Endothelial cell of umbilical vein (primary cell): ENCODE results near the gene GVQW3. TPM values are rescaled to one million over a fixed set of nuclear protein-coding genes. Genes with fewer than 3 reads are reported as not detected.

Experiments
- BruUV-seq: library from RNA; stranded (reverse); fragments of 400-500 nt; replicated peaks from 2 replicates; lab custom pipeline; 2021; lab: Mats Ljungman, UMichigan
- CTCF ChIA-PET: fragments of 300-600, 350-600 bp; sonication (Branson Sonifier 250); formaldehyde crosslinking; loops from one replicate; lab custom pipeline; 2021; ENCODE audit warnings: antibody characterized with exemption, inconsistent platforms; lab: Charles Lee
- POLR2A ChIA-PET: fragments of 300-600, 350-600 bp; sonication (Branson Sonifier 250); formaldehyde crosslinking; loops from one replicate; lab custom pipeline; 2021; ENCODE audit warnings: antibody characterized with exemption, inconsistent platforms; lab: Charles Lee
- DNase-seq: peaks from one replicate; pipeline ENCODE4 v3.0.0-alpha.2; 2011; ENCODE audit warnings: low read depth, low spot score
- FAIRE-seq: peaks from 2 replicates; lab custom pipeline; 2011; peaks lifted over from hg19 to GRCh38; lab: Jason Lieb, UNC
- H2AFZ ChIP-seq: 2 replicates; pipeline ENCODE4 v1.6.0; 2012; ENCODE audit warnings: low read depth, low read length, control low read depth, inconsistent platforms
- H3K27ac ChIP-seq: 2 replicates; pipeline ENCODE4 v1.5.1; 2011; ENCODE audit warnings: low read depth, mild to moderate bottlenecking, control low read depth, low read length, moderate library complexity; ENCODE audit not compliant: insufficient read depth
- H3K27me3 ChIP-seq, 2 experiments: 2 replicates each; pipeline versions ENCODE4 v1.6.0 to v1.6.1; 2011; ENCODE audit warnings: low read length in 2 of 2, mixed read lengths in 1 of 2; ENCODE audit not compliant: control insufficient read depth in 2 of 2, insufficient read depth in 2 of 2
- H3K36me3 ChIP-seq, 2 experiments: 2 replicates in 1 of 2; 3 replicates in 1 of 2; pipeline ENCODE4 v1.5.1; 2011; ENCODE audit warnings: low read length in 2 of 2, mild to moderate bottlenecking in 1 of 2, moderate library complexity in 1 of 2; ENCODE audit not compliant: control insufficient read depth in 2 of 2, insufficient read depth in 2 of 2; ENCODE audit errors: extremely low read depth in 1 of 2
- H3K4me1 ChIP-seq: 3 replicates; pipeline ENCODE4 v1.5.1; 2011; ENCODE audit warnings: mild to moderate bottlenecking, low read length; ENCODE audit not compliant: control insufficient read depth, insufficient read depth; ENCODE audit errors: extremely low read depth
- H3K4me2 ChIP-seq: 2 replicates; pipeline ENCODE4 v1.6.1; 2011; ENCODE audit warnings: low read length, control low read depth, mixed read lengths; ENCODE audit not compliant: insufficient read depth
- H3K4me3 ChIP-seq, 3 experiments: fragments of 200-600 bp in 1 of 3; sonication (generic), shearing (Covaris generic) in 1 of 3; replicated peaks in 1 of 3; 2 replicates each; pipeline ENCODE4 v1.5.1; 2011 to 2016; ENCODE audit warnings: control low read depth in 3 of 3, low read length in 3 of 3, mild to moderate bottlenecking in 2 of 3, inconsistent platforms in 1 of 3, low read depth in 1 of 3, moderate library complexity in 1 of 3; ENCODE audit not compliant: insufficient read depth in 1 of 3
- H3K79me2 ChIP-seq: 2 replicates; pipeline ENCODE4 v1.6.0; 2012; ENCODE audit warnings: low read length, inconsistent platforms; ENCODE audit not compliant: control insufficient read depth, insufficient read depth
- H3K9ac ChIP-seq: replicated peaks from 2 replicates; pipeline ENCODE3; 2011; ENCODE audit warnings: low read length, control low read depth; ENCODE audit not compliant: insufficient read depth; ENCODE audit errors: extremely low read depth
- H3K9me1 ChIP-seq: replicated peaks from 3 replicates; pipeline ENCODE4 v1.6.0; 2011; ENCODE audit warnings: mild to moderate bottlenecking, low read length; ENCODE audit not compliant: control insufficient read depth, insufficient read depth; ENCODE audit errors: extremely low read depth
- H3K9me3 ChIP-seq: replicated peaks from 2 replicates; pipeline ENCODE4 v1.5.1; 2012; ENCODE audit warnings: low read length, inconsistent platforms; ENCODE audit not compliant: control insufficient read depth, insufficient read depth
- H4K20me1 ChIP-seq: replicated peaks from 2 replicates; pipeline ENCODE3; 2011; ENCODE audit warnings: mild to moderate bottlenecking, low read length; ENCODE audit not compliant: control insufficient read depth, insufficient read depth; ENCODE audit errors: extremely low read depth
- EZH2 ChIP-seq: IDR thresholded peaks from 2 replicates; pipeline ENCODE4 v1.6.1; 2012; ENCODE audit warnings: borderline replicate concordance, low read depth, mild to moderate bottlenecking, moderate library complexity, low read length, inconsistent platforms; ENCODE audit not compliant: severe bottlenecking
- FOS ChIP-seq: IDR thresholded peaks from 2 replicates; pipeline ENCODE4 v1.6.1; 2011; ENCODE audit warnings: mild to moderate bottlenecking, low read length, moderate library complexity, borderline replicate concordance; ENCODE audit not compliant: insufficient read depth
- GATA2 ChIP-seq: IDR thresholded peaks from 2 replicates; pipeline ENCODE4 v1.7.0; 2011; ENCODE audit warnings: low read depth, mild to moderate bottlenecking, moderate library complexity, mixed read lengths, low read length; ENCODE audit not compliant: insufficient read length, insufficient read depth
- JUN ChIP-seq: IDR thresholded peaks from 2 replicates; pipeline ENCODE4 v1.6.1; 2011; ENCODE audit warnings: borderline replicate concordance, low read depth; ENCODE audit not compliant: insufficient read length, insufficient read depth
- MAX ChIP-seq: IDR thresholded peaks from 2 replicates; pipeline ENCODE4 v1.6.1; 2011; ENCODE audit not compliant: insufficient read depth, insufficient read length
- MYC ChIP-seq: IDR thresholded peaks from one replicate; pipeline ENCODE4 v1.6.1; 2011; ENCODE audit warnings: mild to moderate bottlenecking, low read depth, low read length
- POLR2A ChIP-seq: IDR thresholded peaks from 2 replicates; pipeline ENCODE4 v1.6.1; 2012; ENCODE audit warnings: low read depth, mild to moderate bottlenecking, control low read depth, low read length
- POLR2AphosphoS5 ChIP-seq: IDR thresholded peaks from 2 replicates; pipeline ENCODE4 v1.6.1; 2012; ENCODE audit warnings: low read depth, mild to moderate bottlenecking, control low read depth, low read length, moderate library complexity; ENCODE audit not compliant: insufficient read depth
- dilution Hi-C: fragments of 300-500 bp; cut with MboI; formaldehyde crosslinking; loops from one replicate; pipeline ENCODE4 v1.15.0; 2019; ENCODE audit warnings: low sequenced_read_pairs; ENCODE audit not compliant: extremely low pct_ligation_motif_present
- intact Hi-C: fragments of 100-400 bp; cut with micrococcal nuclease; formaldehyde crosslinking; loops from one replicate; pipeline ENCODE4 v1.10.0; 2022
- polyA plus RNA-seq, 4 experiments: library from polyadenylated mRNA; depleted of rRNA in 3 of 4; stranded (reverse) in 3 of 4; unstranded in 1 of 4; fragments of >200 nt; gene quantifications; 2 replicates each; pipeline versions ENCODE4 v1.2.1 to v1.2.3, GENCODE V29; 2011 to 2012; ENCODE audit warnings: missing spikeins in 1 of 4
- total RNA-seq: library from RNA; stranded (reverse); gene quantifications from 2 replicates; pipeline ENCODE4 v1.2.3, GENCODE V29; 2021
- TF ChIP-seq, protein P1 (sequence below), 2 donors: IDR thresholded peaks; 1 replicate in 1 of 2; 2 replicates in 1 of 2; pipeline ENCODE4 v1.5.1; 2011; ENCODE audit warnings: low read length in 2 of 2, mild to moderate bottlenecking in 2 of 2, moderate library complexity in 2 of 2, control low read depth in 1 of 2, inconsistent platforms in 1 of 2, low read depth in 1 of 2; ENCODE audit not compliant: insufficient read depth in 1 of 2; ENCODE audit errors: extremely low read depth in 1 of 2

Gene GVQW3
- total and polyA plus RNA-seq, 2 donors (not counting 3 experiments of a cell fraction or from before 2014, with no cell fraction given), result 1.0 to 2.8 TPM

GRCh38 chr11:76395296-76395695 is 14.2 kb downstream of the GVQW3 start:
- dilution Hi-C loops (no loop called here), intact Hi-C loops (no loop called here)
- H3K9me3 ChIP-seq, result no peaks in the 10 kb centered on the region
- POLR2A ChIA-PET, result no interaction called here
- TF ChIP-seq, protein P1, sequence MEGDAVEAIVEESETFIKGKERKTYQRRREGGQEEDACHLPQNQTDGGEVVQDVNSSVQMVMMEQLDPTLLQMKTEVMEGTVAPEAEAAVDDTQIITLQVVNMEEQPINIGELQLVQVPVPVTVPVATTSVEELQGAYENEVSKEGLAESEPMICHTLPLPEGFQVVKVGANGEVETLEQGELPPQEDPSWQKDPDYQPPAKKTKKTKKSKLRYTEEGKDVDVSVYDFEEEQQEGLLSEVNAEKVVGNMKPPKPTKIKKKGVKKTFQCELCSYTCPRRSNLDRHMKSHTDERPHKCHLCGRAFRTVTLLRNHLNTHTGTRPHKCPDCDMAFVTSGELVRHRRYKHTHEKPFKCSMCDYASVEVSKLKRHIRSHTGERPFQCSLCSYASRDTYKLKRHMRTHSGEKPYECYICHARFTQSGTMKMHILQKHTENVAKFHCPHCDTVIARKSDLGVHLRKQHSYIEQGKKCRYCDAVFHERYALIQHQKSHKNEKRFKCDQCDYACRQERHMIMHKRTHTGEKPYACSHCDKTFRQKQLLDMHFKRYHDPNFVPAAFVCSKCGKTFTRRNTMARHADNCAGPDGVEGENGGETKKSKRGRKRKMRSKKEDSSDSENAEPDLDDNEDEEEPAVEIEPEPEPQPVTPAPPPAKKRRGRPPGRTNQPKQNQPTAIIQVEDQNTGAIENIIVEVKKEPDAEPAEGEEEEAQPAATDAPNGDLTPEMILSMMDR (IDR thresholded peaks at IDR 0.05; ENCODE audit: extremely low read depth in 1 of 2, insufficient read depth in 1 of 2, low read depth in 1 of 2, low read length in 2 of 2), result no peak
- TF ChIP-seq MAX (no peak), EZH2 (no peak), JUN (no peak), FOS (no peak), GATA2 (no peak), MYC (no peak), POLR2A (no peak), POLR2AphosphoS5 (no peak)
- no peak overlapping the region for H3K27ac ChIP-seq
- DNase-seq (no peak), FAIRE-seq (no peak)
- peaks cover 0 to 3% of the 10 kb centered on the region in 2 experiments for H3K27me3 ChIP-seq
- no peaks in the 10 kb centered on the region for H3K4me1 ChIP-seq
- no peak overlapping the region for H3K9ac ChIP-seq
- no peaks in the 10 kb centered on the region for H3K9me1 ChIP-seq
- no TSS peak for BruUV-seq
- H3K79me2 ChIP-seq, result no peaks in the 10 kb centered on the region
- H3K4me2 ChIP-seq, result no peak overlapping the region
- CTCF ChIA-PET, result interaction anchor here (0.6 kb wide), 1 partner anchor 299 kb away, joined by 3 read pairs; no protein-coding TSS in a partner anchor
- H4K20me1 ChIP-seq, result no peaks in the 10 kb centered on the region
- H3K4me3 ChIP-seq, result no peak overlapping the region
- no peak overlapping the region for H2AFZ ChIP-seq
- H3K36me3 ChIP-seq, result no peaks in the 10 kb centered on the region
